ENCODE data around the gene DVL3. TPM values are rescaled to one million over a fixed set of nuclear protein-coding genes. Genes with fewer than 3 reads are reported as not detected.
"Not testable (repeated sequence)": the region's sequence is repeated elsewhere in the genome, so short reads cannot be mapped to it uniquely, and the experiment has no call there.

Gene DVL3
- total RNA-seq (10 to 100 TPM; 30.2 to 93.8 (median 74.8) TPM), polyA plus RNA-seq (10 to 100 TPM; 40.8 to 48.1 TPM)
- long read RNA-seq, donor 1, full-length matches to known transcripts: 1 of 44 reads
- long read RNA-seq, donor 1, partial matches to known transcripts: 4 of 44 reads
- long read RNA-seq, donor 1, other reads (novel, unspliced or antisense): 39 of 44 reads
- long read RNA-seq, donor 2, full-length matches to known transcripts: 13 of 13 reads
- long read RNA-seq, donor 2, partial matches to known transcripts: 0 of 13 reads
- long read RNA-seq, donor 2, other reads (novel, unspliced or antisense): 0 of 13 reads
- long read RNA-seq, donor 3, full-length matches to known transcripts: 47 of 138 reads
- long read RNA-seq, donor 3, partial matches to known transcripts: 15 of 138 reads
- long read RNA-seq, donor 3, other reads (novel, unspliced or antisense): 76 of 138 reads

DNA sequence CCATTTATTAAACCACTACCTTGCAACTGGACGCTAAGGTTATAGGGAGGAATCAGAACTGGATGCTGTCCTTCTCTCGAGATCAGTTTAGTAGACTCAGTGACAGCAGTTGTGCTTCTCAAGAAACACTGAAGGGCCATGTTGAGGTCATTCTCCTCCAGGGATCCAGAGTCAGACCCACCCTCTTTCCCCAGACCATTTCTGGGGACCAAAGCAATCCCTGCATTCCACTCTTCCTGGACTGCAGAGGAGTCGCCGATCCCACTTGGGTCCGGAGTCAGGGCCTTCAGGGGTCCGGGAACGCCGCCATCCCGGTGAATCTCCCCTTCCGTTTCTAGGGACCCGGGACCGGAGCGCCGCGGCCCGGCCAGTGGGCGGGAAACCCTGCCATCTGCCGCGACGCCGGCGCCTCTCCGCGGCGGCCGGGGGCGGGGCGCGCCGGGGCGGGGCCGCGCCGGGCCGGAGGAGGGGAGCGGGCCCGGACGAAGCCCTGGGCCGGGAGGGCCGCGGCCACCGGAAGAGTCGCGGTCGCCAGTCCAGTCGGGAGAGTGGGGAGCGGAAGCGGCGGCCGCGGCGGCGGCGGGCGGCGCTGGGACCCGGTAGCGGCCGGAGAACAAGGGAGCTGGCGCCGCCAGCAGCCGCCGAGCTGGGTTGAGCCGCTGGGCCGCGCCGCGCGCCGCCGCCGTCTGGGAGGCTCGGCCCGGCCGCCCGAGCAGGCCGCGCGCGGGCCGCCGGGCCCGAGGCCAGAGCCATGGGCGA, at the start of gene DVL3:
TSS of gene DVL3 (plus strand) at position 493 of the 759 bp plus-strand sequence. CDS start at position 752, 259 bp downstream.
- intact Hi-C loops (cut with DNase I): no loop called here

DNA sequence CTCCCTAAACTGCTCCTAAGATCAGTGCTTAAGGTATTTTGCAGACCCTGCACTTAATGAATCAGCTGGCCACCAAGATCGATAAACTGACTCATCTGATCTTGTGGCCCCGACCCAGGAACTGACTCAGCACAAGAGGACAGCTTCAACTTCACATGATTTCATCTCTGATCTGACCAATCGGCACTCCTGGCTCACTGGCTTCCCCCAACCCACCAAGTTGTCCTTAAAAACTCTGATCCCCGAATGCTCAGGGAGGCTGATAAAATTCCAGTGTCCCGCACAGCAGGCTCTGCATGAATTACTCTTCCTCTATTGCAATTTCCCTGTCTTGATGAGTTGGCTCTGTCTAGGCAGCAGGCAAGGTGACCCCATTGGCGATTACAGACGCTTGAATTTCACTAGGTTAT, 44.9 kb upstream of the DVL3 start:
- H3K27me3 ChIP-seq: no peaks in the 10 kb centered on the region
- intact Hi-C loops (cut with DNase I): no loop called here
- H3K9me3 ChIP-seq: no peaks in the 10 kb centered on the region
- 33 to 57% (median 41%) methylated on average over 7 of the region's 7 CpGs for WGBS, 3 donors
- no peaks in the 10 kb centered on the region for H3K4me1 ChIP-seq (ENCODE audit: insufficient read depth)
- H3K27ac ChIP-seq: no peak overlapping the region
- H3K36me3 ChIP-seq: no peaks in the 10 kb centered on the region
- H3K4me3 ChIP-seq: no peak overlapping the region
- no peak for DNase-seq
- TF ChIP-seq POLR2A (IDR thresholded peaks at IDR 0.05) (no peak), EP300 (IDR thresholded peaks at IDR 0.05) (no peak)
- TF ChIP-seq, protein P1, sequence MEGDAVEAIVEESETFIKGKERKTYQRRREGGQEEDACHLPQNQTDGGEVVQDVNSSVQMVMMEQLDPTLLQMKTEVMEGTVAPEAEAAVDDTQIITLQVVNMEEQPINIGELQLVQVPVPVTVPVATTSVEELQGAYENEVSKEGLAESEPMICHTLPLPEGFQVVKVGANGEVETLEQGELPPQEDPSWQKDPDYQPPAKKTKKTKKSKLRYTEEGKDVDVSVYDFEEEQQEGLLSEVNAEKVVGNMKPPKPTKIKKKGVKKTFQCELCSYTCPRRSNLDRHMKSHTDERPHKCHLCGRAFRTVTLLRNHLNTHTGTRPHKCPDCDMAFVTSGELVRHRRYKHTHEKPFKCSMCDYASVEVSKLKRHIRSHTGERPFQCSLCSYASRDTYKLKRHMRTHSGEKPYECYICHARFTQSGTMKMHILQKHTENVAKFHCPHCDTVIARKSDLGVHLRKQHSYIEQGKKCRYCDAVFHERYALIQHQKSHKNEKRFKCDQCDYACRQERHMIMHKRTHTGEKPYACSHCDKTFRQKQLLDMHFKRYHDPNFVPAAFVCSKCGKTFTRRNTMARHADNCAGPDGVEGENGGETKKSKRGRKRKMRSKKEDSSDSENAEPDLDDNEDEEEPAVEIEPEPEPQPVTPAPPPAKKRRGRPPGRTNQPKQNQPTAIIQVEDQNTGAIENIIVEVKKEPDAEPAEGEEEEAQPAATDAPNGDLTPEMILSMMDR (IDR thresholded peaks at IDR 0.05): no peak

More for the DNA sequence above, at the start of gene DVL3:
- peak within 1 kb of the TSS; percentile 76 for H3K4me3 ChIP-seq
- DNase-seq: peak; percentile 65 to 82 (median 74)
- H3K27ac ChIP-seq: peak within 1 kb of the TSS; percentile 80 to 95
- TF ChIP-seq POLR2A (IDR thresholded peaks at IDR 0.05) (no peak), EP300 (IDR thresholded peaks at IDR 0.05) (no peak)
- TF ChIP-seq, protein P1 (IDR thresholded peaks at IDR 0.05): no peak
- no peaks in the 10 kb centered on the region for H3K27me3 ChIP-seq
- peaks cover 3% of the 10 kb centered on the region for H3K4me1 ChIP-seq (ENCODE audit: insufficient read depth)
- 1 to 3% (median 1%) methylated on average over 17 to 84 of the region's 84 CpGs for WGBS, 3 donors
- no peaks in the 10 kb centered on the region for H3K9me3 ChIP-seq
- H3K36me3 ChIP-seq: no peaks in the 10 kb centered on the region

DNA sequence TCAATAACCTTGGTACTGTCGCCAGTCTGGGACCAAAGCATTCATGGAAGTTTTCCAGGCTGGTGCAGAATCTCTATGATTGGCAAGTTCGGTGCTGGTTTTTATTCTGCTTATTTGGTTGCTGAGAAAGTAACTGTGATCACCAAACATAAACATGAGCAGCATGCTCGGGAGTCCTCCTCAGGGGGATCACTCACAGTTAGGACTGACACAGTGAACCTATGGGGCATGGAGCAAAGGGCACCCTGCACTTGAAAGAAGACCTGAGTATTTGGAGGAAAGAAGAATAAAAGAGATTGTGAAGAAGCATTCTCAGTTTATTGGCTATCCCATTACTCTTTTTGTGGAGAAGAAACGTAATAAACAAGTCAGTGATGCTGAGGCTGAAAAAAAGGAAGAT, 39.2 kb upstream of the DVL3 start:
- DNase-seq: no peak
- H3K36me3 ChIP-seq: no peaks in the 10 kb centered on the region
- no peak overlapping the region for H3K27ac ChIP-seq
- no peak overlapping the region for H3K4me3 ChIP-seq
- H3K27me3 ChIP-seq: no peaks in the 10 kb centered on the region
- TF ChIP-seq, protein P1 (IDR thresholded peaks at IDR 0.05): no peak
- TF ChIP-seq EP300 (IDR thresholded peaks at IDR 0.05) (no peak), POLR2A (IDR thresholded peaks at IDR 0.05) (no peak)
- no peaks in the 10 kb centered on the region for H3K9me3 ChIP-seq
- 84 to 88% (median 88%) methylated on average over 4 of the region's 4 CpGs for WGBS, 3 donors
- H3K4me1 ChIP-seq (ENCODE audit: insufficient read depth): no peaks in the 10 kb centered on the region
- intact Hi-C loops (cut with DNase I): no loop called here

DNA sequence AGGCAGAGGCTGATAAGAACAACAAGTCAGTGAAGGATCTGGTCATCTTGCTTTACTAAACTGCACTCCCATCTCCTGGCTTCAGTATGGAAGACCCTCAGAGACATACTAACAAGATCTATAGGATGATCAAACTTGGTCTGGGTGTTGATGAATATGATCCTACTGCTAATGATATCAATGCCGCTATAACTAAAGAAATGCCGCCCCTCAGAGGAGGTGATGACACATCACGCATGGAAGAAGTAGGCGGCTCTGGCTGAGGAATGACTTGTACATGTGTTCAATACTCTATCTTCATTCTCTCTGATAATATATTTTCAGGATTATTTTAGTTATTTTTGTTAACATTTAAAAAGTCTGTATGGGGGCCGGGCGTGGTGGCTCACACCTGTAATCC, 37.5 kb upstream of the DVL3 start:
- Histone ChIP-seq H3K4me1 (ENCODE audit: insufficient read depth) (no peaks in the 10 kb centered on the region), H3K9me3 (no peaks in the 10 kb centered on the region), H3K36me3 (no peaks in the 10 kb centered on the region), H3K27me3 (no peaks in the 10 kb centered on the region), H3K4me3 (no peak overlapping the region), H3K27ac (no peak overlapping the region)
- WGBS, 3 donors: 92 to 93% (median 93%) methylated on average over 6 of the region's 6 CpGs
- TF ChIP-seq EP300 (IDR thresholded peaks at IDR 0.05) (no peak), POLR2A (IDR thresholded peaks at IDR 0.05) (no peak)
- TF ChIP-seq, protein P1 (IDR thresholded peaks at IDR 0.05): no peak
- intact Hi-C loops (cut with DNase I): no loop called here
- no peak for DNase-seq

DNA sequence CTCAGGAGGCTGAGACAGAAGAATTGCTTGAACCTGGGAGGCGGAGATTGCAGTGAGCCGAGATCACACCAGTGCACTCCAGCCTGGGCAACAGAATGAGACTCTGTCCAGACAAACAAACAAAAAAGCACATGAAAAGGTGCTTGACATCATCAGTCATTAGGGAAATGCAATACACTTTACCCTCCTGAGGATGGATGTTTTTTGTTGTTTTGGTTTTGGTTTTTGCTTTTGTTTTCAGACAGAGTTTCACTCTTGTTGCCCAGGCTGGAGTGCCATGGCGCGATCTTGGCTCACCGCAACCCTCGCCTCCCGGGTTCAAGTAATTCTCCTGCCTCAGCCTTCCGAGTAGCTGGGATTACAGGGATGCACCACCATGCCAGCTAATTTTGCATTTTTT, 34.1 kb upstream of the DVL3 start:
- H3K27me3 ChIP-seq; DNase-seq; H3K4me3 ChIP-seq; intact Hi-C loops (cut with DNase I); H3K36me3 ChIP-seq; H3K27ac ChIP-seq; H3K4me1 ChIP-seq (ENCODE audit: insufficient read depth); H3K9me3 ChIP-seq: not testable (repeated sequence)
- WGBS, 3 donors: 95% methylated on average over 8 of the region's 8 CpGs
